ENCODE measurements around the gene PDE6D.
A peak's percentile ranks its signal among the peaks of the same experiment; 100 is the strongest.

PDE6D gene

GRCh38 chr2:231693956-231694355, 87.1 kb downstream of the PDE6D start:
- Histone ChIP-seq H3K27me3 (ENCODE audit: insufficient read depth, low read depth, severe bottlenecking) (no peaks in the 10 kb centered on the region), H3K27ac (no peak overlapping the region), H3K36me3 (no peaks in the 10 kb centered on the region), H3K9me3 (ENCODE audit: severe bottlenecking) (no peaks in the 10 kb centered on the region), H3K4me3 (ENCODE audit: low read depth, low read length) (no peak overlapping the region)
- no peak for TF ChIP-seq CTCF (IDR thresholded peaks at IDR 0.05; ENCODE audit: low read depth, low read length)
- DNase-seq, result no peak

GRCh38 chr2:231692847-231693246, 88.2 kb downstream of the PDE6D start:
- TF ChIP-seq CTCF (IDR thresholded peaks at IDR 0.05; ENCODE audit: low read depth, low read length), result 0 out of 2 replicates have a peak, but pooled peaks have one; percentile 25
- peak; percentile 7 for DNase-seq
- no peaks in the 10 kb centered on the region for H3K27me3 ChIP-seq (ENCODE audit: insufficient read depth, low read depth, severe bottlenecking)
- no peak overlapping the region for H3K27ac ChIP-seq
- H3K9me3 ChIP-seq (ENCODE audit: severe bottlenecking), result no peaks in the 10 kb centered on the region
- H3K36me3 ChIP-seq, result no peaks in the 10 kb centered on the region
- no peak overlapping the region for H3K4me3 ChIP-seq (ENCODE audit: low read depth, low read length)

GRCh38 chr2:231691251-231691772, 89.8 kb downstream of the PDE6D start:
- Histone ChIP-seq H3K27ac (no peak overlapping the region), H3K36me3 (no peaks in the 10 kb centered on the region), H3K27me3 (ENCODE audit: insufficient read depth, low read depth, severe bottlenecking) (no peaks in the 10 kb centered on the region), H3K4me3 (ENCODE audit: low read depth, low read length) (no peak overlapping the region), H3K9me3 (ENCODE audit: severe bottlenecking) (no peaks in the 10 kb centered on the region)
- peak; percentile 11 for DNase-seq
- no peak for TF ChIP-seq CTCF (IDR thresholded peaks at IDR 0.05; ENCODE audit: low read depth, low read length)

GRCh38 chr2:231689124-231689893, 91.8 kb downstream of the PDE6D start:
- TF ChIP-seq CTCF (IDR thresholded peaks at IDR 0.05; ENCODE audit: low read depth, low read length), result no peak
- Histone ChIP-seq H3K9me3 (ENCODE audit: severe bottlenecking) (no peaks in the 10 kb centered on the region), H3K27ac (no peak overlapping the region), H3K27me3 (ENCODE audit: insufficient read depth, low read depth, severe bottlenecking) (no peaks in the 10 kb centered on the region), H3K36me3 (no peaks in the 10 kb centered on the region), H3K4me3 (ENCODE audit: low read depth, low read length) (no peak overlapping the region)
- no peak for DNase-seq

- H3K27ac ChIP-seq, result no peak overlapping the region
- no peaks in the 10 kb centered on the region for H3K36me3 ChIP-seq
- H3K4me3 ChIP-seq (ENCODE audit: low read depth, low read length), result no peak overlapping the region
- no peak for DNase-seq
- H3K27me3 ChIP-seq (ENCODE audit: insufficient read depth, low read depth, severe bottlenecking), result no peaks in the 10 kb centered on the region
- H3K9me3 ChIP-seq (ENCODE audit: severe bottlenecking), result no peaks in the 10 kb centered on the region
- no peak for TF ChIP-seq CTCF (IDR thresholded peaks at IDR 0.05; ENCODE audit: low read depth, low read length)
These were observed 92.4 kb downstream of the PDE6D start for GRCh38 chr2:231688719-231689118.
